Neural progenitor cell (in vitro differentiated cells): Measurements from ENCODE around the gene SLC2A9. TPM values are rescaled to one million over a fixed set of nuclear protein-coding genes. Genes with fewer than 3 reads are reported as not detected.

Experiments
- DNase-seq: peaks from one replicate; pipeline ENCODE4 v3.0.0-alpha.2; 2016; ENCODE audit warnings: low spot score
- H2AFZ ChIP-seq: fragments of 200-600 bp; sonication (generic); replicated peaks from 2 replicates; pipeline ENCODE4 v1.6.1; 2016; ENCODE audit warnings: antibody characterized with exemption
- H3F3A ChIP-seq: fragments of 200-600 bp; sonication (generic); 2 replicates; pipeline ENCODE4 v1.6.1; 2016; ENCODE audit warnings: antibody characterized with exemption, low read depth
- H3K27ac ChIP-seq: fragments of 200-600 bp; sonication (generic); 2 replicates; pipeline ENCODE4 v1.5.1; 2016; ENCODE audit warnings: mild to moderate bottlenecking
- H3K27me3 ChIP-seq: fragments of 200-600 bp; sonication (generic); 2 replicates; pipeline ENCODE4 v1.6.1; 2016; ENCODE audit warnings: mild to moderate bottlenecking, moderate library complexity
- H3K36me3 ChIP-seq: fragments of 200-600 bp; sonication (generic); 2 replicates; pipeline ENCODE4 v1.5.1; 2016
- H3K4me1 ChIP-seq: fragments of 200-600 bp; sonication (generic); 2 replicates; pipeline ENCODE4 v1.6.1; 2016; ENCODE audit warnings: mixed run types
- H3K4me2 ChIP-seq: fragments of 200-600 bp; sonication (generic); 2 replicates; pipeline ENCODE4 v1.6.1; 2016
- H3K4me3 ChIP-seq: fragments of 200-600 bp; sonication (generic); 2 replicates; pipeline ENCODE4 v1.5.1; 2016
- H3K79me2 ChIP-seq: fragments of 200-600 bp; sonication (generic); 2 replicates; pipeline ENCODE4 v1.6.1; 2016; ENCODE audit warnings: low read depth
- H3K9ac ChIP-seq: fragments of 200-600 bp; sonication (generic); 2 replicates; pipeline ENCODE4 v1.6.1; 2016
- H3K9me3 ChIP-seq: fragments of 200-600 bp; sonication (generic); 2 replicates; pipeline ENCODE4 v1.5.1; 2016; ENCODE audit warnings: low read depth
- H4K20me1 ChIP-seq: fragments of 200-600 bp; sonication (generic); 2 replicates; pipeline ENCODE4 v1.6.1; 2016; ENCODE audit warnings: low read depth
- H3K27ac Mint-ChIP-seq: 3 replicates; pipeline ENCODE4 v1.8.0; 2021; ENCODE audit warnings: mixed read lengths
- H3K27me3 Mint-ChIP-seq: 2 replicates; pipeline ENCODE4 v1.8.0; 2022; ENCODE audit warnings: low read depth, mild to moderate bottlenecking, inconsistent platforms, moderate library complexity, mixed read lengths; ENCODE audit not compliant: insufficient read depth
- H3K36me3 Mint-ChIP-seq: 3 replicates; pipeline ENCODE4 v1.8.0; 2021; ENCODE audit warnings: mixed read lengths
- H3K4me1 Mint-ChIP-seq: 3 replicates; pipeline ENCODE4 v1.8.0; 2021; ENCODE audit warnings: mixed read lengths
- H3K4me3 Mint-ChIP-seq: 3 replicates; pipeline ENCODE4 v1.8.0; 2021; ENCODE audit warnings: mild to moderate bottlenecking, moderate library complexity, mixed read lengths
- H3K9me3 Mint-ChIP-seq: 3 replicates; pipeline ENCODE4 v1.8.0; 2020; ENCODE audit warnings: mixed read lengths
- EZH2 ChIP-seq: fragments of 200-600 bp; sonication (generic); IDR thresholded peaks from 2 replicates; pipeline ENCODE4 v1.6.1; 2017; ENCODE audit warnings: antibody characterized with exemption, mild to moderate bottlenecking, moderate library complexity
- EZH2phosphoT487 ChIP-seq: fragments of 200-600 bp; sonication (generic); IDR thresholded peaks from 2 replicates; pipeline ENCODE4 v1.6.1; 2017; ENCODE audit warnings: antibody characterized with exemption
- total RNA-seq: library from RNA; depleted of rRNA; stranded (reverse); fragments of >200 nt; gene quantifications from 2 replicates; pipeline ENCODE4 v1.2.3, GENCODE V29; 2015; ENCODE audit warnings: low replicate concordance
- TF ChIP-seq, protein P1 (sequence below): fragments of 200-600 bp; sonication (generic); IDR thresholded peaks from 2 replicates; pipeline ENCODE4 v1.5.1; 2017; ENCODE audit warnings: antibody characterized with exemption, mild to moderate bottlenecking

The SLC2A9 gene
- total RNA-seq, 1 donor from 2014 or later, result not detected

DNA sequence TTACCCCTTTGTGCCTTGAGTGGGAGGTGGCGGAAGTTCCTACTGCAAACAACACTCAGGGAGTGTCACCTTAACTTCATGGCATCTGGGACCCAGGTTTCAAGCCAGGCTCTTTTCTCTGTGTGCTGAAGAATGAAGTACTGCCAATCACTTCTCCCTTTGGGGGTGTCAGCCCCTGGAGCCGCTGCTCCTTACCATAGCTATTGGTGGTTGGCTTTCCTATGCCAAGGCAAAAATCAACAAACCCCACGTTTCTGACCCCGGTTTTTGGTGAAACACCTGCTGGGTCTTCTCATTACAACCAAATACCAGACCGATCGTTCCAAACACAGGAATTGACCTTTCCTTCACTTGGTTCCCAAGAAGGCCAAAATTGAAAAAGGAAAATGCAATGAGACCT, 19.7 kb upstream of the SLC2A9 start:
- Histone ChIP-seq H3K9ac (no peak overlapping the region), H3K4me2 (no peak overlapping the region), H3K79me2 (no peaks in the 10 kb centered on the region), H3K9me3 (no peaks in the 10 kb centered on the region), H3K4me1 (no peaks in the 10 kb centered on the region), H3K4me3 (no peak overlapping the region), H3F3A (no peaks in the 10 kb centered on the region), H3K27me3 (no peaks in the 10 kb centered on the region), H3K27ac (no peak overlapping the region), H4K20me1 (no peaks in the 10 kb centered on the region), H2AFZ (no peak overlapping the region), H3K36me3 (no peaks in the 10 kb centered on the region)
- Mint-ChIP-seq H3K4me1 (no peaks in the 10 kb centered on the region), H3K36me3 (no peaks in the 10 kb centered on the region), H3K9me3 (peaks cover 11% of the 10 kb centered on the region), H3K27me3 (peaks cover 9% of the 10 kb centered on the region), H3K27ac (no peak overlapping the region), H3K4me3 (no peak overlapping the region)
- DNase-seq, result no peak
- TF ChIP-seq EZH2, result no peak

DNA sequence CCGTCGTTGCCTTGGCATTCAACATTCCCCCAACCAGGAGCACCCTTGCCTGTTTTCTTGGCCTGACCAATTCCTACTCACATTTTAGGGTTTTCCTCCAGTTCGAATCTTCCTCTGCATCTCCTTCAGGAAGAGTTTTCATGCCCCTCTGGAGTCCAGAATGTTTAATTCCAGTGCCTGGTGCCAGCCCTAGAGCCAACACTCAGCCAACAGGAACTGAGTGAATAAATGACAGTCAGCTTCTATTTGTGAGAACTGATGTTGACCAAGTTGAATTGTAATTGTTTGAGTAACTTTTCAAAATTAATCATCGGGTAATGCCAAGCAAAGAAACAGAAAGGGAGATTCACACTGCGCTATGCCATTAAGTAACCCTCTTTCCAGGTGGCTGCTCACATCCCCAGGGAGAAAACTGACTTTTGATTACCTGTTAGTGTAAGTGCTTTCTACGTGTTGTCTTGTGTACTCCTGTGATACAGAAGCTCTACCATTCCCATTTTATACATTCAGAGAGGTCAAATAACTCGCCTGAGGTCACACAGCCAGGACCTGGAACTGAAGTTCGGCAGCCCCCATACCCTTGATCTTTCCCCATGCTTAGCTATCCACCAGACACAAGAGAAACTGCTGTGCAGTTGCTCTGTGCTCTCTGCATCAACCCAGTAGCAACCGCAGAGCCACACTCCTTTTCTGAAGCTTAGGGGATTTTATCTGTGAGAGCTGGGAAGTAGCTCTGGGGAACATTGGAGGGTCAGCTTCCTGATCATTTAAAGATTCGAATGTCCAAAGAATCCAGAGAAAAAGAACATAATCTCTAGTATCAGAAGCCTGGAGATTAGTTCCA, 19.0 kb upstream of the SLC2A9 start:
- DNase-seq, result no peak

DNA sequence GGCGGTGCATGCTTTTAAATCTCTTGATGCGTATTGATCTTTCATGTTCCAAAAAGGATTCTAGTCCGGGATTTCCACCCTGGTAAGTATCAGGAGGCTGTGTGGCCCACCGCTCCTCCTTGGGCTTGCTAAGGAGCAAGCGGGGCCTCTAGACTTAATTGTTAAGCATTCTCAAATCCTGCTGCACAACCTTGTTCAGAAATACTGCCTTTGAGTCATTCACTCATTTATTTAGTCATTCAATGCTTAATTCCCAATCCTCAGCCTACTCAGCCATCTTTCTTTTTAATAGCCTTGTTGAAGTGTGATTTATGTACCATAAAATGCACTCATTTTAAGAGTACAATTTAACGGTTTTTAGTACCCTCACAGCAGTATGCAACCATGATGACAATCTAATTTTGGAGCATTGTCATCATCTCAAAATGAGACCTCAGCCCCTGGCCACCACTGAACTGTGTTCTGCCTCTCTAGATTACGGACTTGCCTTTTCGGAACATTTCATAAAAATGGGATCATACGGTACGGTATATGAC, 15.6 kb upstream of the SLC2A9 start:
- H3K36me3 Mint-ChIP-seq, result no peaks in the 10 kb centered on the region
- peaks cover 2% of the 10 kb centered on the region for H3K9me3 Mint-ChIP-seq

More for the DNA sequence above, 19.0 kb upstream of the SLC2A9 start:
- Mint-ChIP-seq H3K36me3 (no peaks in the 10 kb centered on the region), H3K27me3 (peaks cover 13% of the 10 kb centered on the region), H3K27ac (peak overlapping the region; percentile 30), H3K4me1 (no peaks in the 10 kb centered on the region), H3K4me3 (no peak overlapping the region), H3K9me3 (peaks cover 11% of the 10 kb centered on the region)
- no peaks in the 10 kb centered on the region for H3K36me3 ChIP-seq
- TF ChIP-seq, protein P1, sequence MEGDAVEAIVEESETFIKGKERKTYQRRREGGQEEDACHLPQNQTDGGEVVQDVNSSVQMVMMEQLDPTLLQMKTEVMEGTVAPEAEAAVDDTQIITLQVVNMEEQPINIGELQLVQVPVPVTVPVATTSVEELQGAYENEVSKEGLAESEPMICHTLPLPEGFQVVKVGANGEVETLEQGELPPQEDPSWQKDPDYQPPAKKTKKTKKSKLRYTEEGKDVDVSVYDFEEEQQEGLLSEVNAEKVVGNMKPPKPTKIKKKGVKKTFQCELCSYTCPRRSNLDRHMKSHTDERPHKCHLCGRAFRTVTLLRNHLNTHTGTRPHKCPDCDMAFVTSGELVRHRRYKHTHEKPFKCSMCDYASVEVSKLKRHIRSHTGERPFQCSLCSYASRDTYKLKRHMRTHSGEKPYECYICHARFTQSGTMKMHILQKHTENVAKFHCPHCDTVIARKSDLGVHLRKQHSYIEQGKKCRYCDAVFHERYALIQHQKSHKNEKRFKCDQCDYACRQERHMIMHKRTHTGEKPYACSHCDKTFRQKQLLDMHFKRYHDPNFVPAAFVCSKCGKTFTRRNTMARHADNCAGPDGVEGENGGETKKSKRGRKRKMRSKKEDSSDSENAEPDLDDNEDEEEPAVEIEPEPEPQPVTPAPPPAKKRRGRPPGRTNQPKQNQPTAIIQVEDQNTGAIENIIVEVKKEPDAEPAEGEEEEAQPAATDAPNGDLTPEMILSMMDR, result no peak
- TF ChIP-seq EZH2phosphoT487, result no peak
- no peaks in the 10 kb centered on the region for H3K79me2 ChIP-seq
- no peaks in the 10 kb centered on the region for H3K4me1 ChIP-seq
- no peaks in the 10 kb centered on the region for H3F3A ChIP-seq
- no peak overlapping the region for H3K27ac ChIP-seq
- no peak overlapping the region for H3K4me2 ChIP-seq
- no peak overlapping the region for H3K4me3 ChIP-seq
- H3K9ac ChIP-seq, result no peak overlapping the region
- H4K20me1 ChIP-seq, result no peaks in the 10 kb centered on the region
- H3K27me3 ChIP-seq, result no peaks in the 10 kb centered on the region
- no peaks in the 10 kb centered on the region for H3K9me3 ChIP-seq
- H2AFZ ChIP-seq, result no peak overlapping the region

More for the DNA sequence above, 15.6 kb upstream of the SLC2A9 start:
- no peak overlapping the region for H3K4me2 ChIP-seq
- TF ChIP-seq EZH2phosphoT487 (no peak), EZH2 (no peak)
- TF ChIP-seq, protein P1, result no peak
- Mint-ChIP-seq H3K4me3 (no peak overlapping the region), H3K27ac (no peak overlapping the region), H3K27me3 (peaks cover 13% of the 10 kb centered on the region), H3K4me1 (peaks cover 14% of the 10 kb centered on the region)
- H4K20me1 ChIP-seq, result no peaks in the 10 kb centered on the region
- no peak overlapping the region for H2AFZ ChIP-seq
- H3F3A ChIP-seq, result no peaks in the 10 kb centered on the region
- H3K27me3 ChIP-seq, result no peaks in the 10 kb centered on the region
- DNase-seq, result no peak
- peaks cover 4% of the 10 kb centered on the region for H3K4me1 ChIP-seq
- no peaks in the 10 kb centered on the region for H3K36me3 ChIP-seq
- no peak overlapping the region for H3K27ac ChIP-seq
- H3K79me2 ChIP-seq, result no peaks in the 10 kb centered on the region
- H3K9ac ChIP-seq, result no peak overlapping the region
- no peak overlapping the region for H3K4me3 ChIP-seq
- no peaks in the 10 kb centered on the region for H3K9me3 ChIP-seq
